Measurements from ENCODE around the gene ZNF793.
A peak's percentile ranks its signal among the peaks of the same experiment; 100 is the strongest.

ZNF793 gene

GRCh38 chr19:37506387-37507166, at the start of gene ZNF793:
ZNF793 (plus strand) TSS chr19:37506939; CDS start chr19:37523440, 16,501 bp downstream.
- peaks cover 0 to 4% (median 0%) of the 10 kb centered on the region in 3 donors for H3K9me3 ChIP-seq
- TF ChIP-seq, protein P1, sequence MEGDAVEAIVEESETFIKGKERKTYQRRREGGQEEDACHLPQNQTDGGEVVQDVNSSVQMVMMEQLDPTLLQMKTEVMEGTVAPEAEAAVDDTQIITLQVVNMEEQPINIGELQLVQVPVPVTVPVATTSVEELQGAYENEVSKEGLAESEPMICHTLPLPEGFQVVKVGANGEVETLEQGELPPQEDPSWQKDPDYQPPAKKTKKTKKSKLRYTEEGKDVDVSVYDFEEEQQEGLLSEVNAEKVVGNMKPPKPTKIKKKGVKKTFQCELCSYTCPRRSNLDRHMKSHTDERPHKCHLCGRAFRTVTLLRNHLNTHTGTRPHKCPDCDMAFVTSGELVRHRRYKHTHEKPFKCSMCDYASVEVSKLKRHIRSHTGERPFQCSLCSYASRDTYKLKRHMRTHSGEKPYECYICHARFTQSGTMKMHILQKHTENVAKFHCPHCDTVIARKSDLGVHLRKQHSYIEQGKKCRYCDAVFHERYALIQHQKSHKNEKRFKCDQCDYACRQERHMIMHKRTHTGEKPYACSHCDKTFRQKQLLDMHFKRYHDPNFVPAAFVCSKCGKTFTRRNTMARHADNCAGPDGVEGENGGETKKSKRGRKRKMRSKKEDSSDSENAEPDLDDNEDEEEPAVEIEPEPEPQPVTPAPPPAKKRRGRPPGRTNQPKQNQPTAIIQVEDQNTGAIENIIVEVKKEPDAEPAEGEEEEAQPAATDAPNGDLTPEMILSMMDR (IDR thresholded peaks at IDR 0.05), result no peak
- no peaks in the 10 kb centered on the region for H3K27me3 ChIP-seq
- peaks cover 6 to 24% (median 10%) of the 10 kb centered on the region in 3 donors for H3K36me3 ChIP-seq
- peaks cover 0 to 19% (median 3%) of the 10 kb centered on the region in 4 donors for H3K4me1 ChIP-seq
- peak; percentile 68 to 87 for DNase-seq
- peak within 1 kb of the TSS; percentile 70 to 80 for H3K4me3 ChIP-seq
- intact Hi-C loops (cut with DNase I; ENCODE audit: low total_unique reads), result loop anchor here (5.0 kb wide), 1 partner anchor 146 kb away; no protein-coding TSS in a partner anchor
- H3K27ac ChIP-seq, result peak within 1 kb of the TSS; percentile 87 to 98

DNA sequence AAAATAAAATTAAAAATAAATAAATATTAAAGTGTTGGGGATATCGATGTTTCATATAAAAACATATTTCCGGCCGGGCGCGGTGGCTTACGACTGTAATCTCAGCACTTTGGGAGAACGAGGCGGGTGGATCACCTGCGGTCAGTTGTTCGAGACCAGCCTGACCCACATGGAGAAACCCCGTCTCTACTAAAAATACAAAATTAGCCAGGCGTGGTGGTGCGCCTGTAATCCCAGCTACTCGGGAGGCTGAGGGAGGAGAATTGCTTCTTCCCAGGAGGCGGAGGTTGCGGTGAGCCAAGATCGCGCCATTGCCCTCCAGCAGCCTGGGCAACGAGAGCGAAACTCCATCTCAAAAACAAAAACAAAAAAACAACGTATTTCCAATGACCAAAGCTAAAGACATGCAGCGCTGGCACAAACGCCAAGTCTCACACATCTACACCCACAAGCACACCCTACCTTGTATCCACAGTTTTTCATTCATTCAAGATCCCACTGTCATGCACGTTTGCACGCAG, 40.4 kb upstream of the ZNF793 start:
- TF ChIP-seq, protein P1 (IDR thresholded peaks at IDR 0.05), result no peak
- no peak for DNase-seq
- Histone ChIP-seq H3K4me3 (peak overlapping the region; percentile 64 to 73), H3K4me1 (peaks cover 0 to 28% (median 16%) of the 10 kb centered on the region in 4 donors), H3K27ac (peak overlapping the region; percentile 84 to 90), H3K27me3 (no peaks in the 10 kb centered on the region), H3K9me3 (peaks cover 0 to 21% (median 8%) of the 10 kb centered on the region in 3 donors), H3K36me3 (peaks cover 36 to 40% (median 40%) of the 10 kb centered on the region in 3 donors)
- intact Hi-C loops (cut with DNase I; ENCODE audit: low total_unique reads), result no loop called here

DNA sequence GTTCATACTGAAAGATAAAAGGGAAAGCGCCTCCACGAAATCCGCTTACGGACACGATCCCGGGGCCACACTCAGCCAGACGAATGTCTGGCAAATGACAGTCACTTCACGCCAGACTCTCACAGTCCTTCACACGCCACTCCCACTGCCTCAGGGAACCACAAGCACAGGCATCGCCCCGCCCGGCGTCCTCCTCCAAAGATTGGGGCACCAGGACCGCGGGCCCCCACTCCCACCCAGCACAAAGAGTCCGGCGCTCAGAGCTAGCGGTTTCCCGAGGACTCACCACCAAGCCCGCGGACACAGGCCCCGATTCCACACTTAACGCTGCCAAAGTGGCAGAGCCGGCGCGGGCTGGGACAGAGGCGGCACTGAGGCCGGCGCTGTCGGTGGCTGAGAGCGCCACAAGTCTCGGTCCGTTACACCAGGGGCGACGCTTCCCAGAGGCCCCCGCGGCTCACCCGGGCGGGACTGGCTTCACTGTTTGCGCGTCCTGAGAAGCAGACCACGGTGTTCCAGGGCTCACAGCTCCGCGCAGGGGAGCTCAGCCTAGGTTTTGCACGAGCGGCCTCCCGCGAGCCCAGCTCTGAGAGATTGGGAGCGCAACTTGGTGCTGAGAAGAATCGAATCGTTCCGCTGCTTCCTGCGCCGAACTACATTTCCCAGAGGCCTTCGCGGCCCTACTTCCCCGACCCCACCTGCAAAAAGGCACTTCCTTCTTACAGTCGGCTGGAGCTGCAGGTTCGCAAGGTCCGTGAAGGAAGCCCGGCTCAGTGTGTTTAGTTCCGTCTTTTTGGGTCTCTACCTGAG, 39.7 kb upstream of the ZNF793 start, which contains the start of gene ZNF569:
Gene ZNF569, minus strand, starts transcription at position 647 of the 810 bp plus-strand sequence. CDS start 22,523 bp downstream, outside the sequence.
- Histone ChIP-seq H3K27me3 (no peaks in the 10 kb centered on the region), H3K4me3 (peak within 1 kb of the TSS; percentile 73 to 74), H3K9me3 (peaks cover 0 to 14% (median 1%) of the 10 kb centered on the region in 3 donors), H3K36me3 (peaks cover 29 to 40% (median 38%) of the 10 kb centered on the region in 3 donors), H3K4me1 (peaks cover 0 to 28% (median 16%) of the 10 kb centered on the region in 4 donors), H3K27ac (peak within 1 kb of the TSS; percentile 90)
- intact Hi-C loops (cut with DNase I; ENCODE audit: low total_unique reads), result no loop called here
- TF ChIP-seq, protein P1 (IDR thresholded peaks at IDR 0.05), result no peak
- peak; percentile 92 to 95 for DNase-seq

- peak overlapping the region; percentile 64 to 73 for H3K4me3 ChIP-seq
- peak overlapping the region; percentile 84 to 90 for H3K27ac ChIP-seq
- TF ChIP-seq, protein P1 (IDR thresholded peaks at IDR 0.05), result no peak
- DNase-seq, result no peak
- intact Hi-C loops (cut with DNase I; ENCODE audit: low total_unique reads), result no loop called here
- peaks cover 0 to 8% (median 0%) of the 10 kb centered on the region in 3 donors for H3K9me3 ChIP-seq
- no peaks in the 10 kb centered on the region for H3K27me3 ChIP-seq
- peaks cover 0 to 28% (median 16%) of the 10 kb centered on the region in 4 donors for H3K4me1 ChIP-seq
- H3K36me3 ChIP-seq, result peaks cover 23 to 37% (median 34%) of the 10 kb centered on the region in 3 donors
Measured at GRCh38 chr19:37467608-37468090, 39.1 kb upstream of the ZNF793 start.
